Skeletal muscle tissue (tissue), 4 donors: ENCODE measurements around the gene GRIA3. TPM values are rescaled to one million over a fixed set of nuclear protein-coding genes. Genes with fewer than 3 reads are reported as not detected.
"Not testable (repeated sequence)": the region's sequence is repeated elsewhere in the genome, so short reads cannot be mapped to it uniquely, and the experiment has no call there.

Experiments used
- H3K27ac ChIP-seq: one replicate; pipeline ENCODE4 v1.7.0; 2013; ENCODE audit warnings: mild to moderate bottlenecking, low read depth, low read length, inconsistent platforms
- H3K27me3 ChIP-seq, 3 donors: one replicate each; pipeline ENCODE4 v1.7.0; 2013; ENCODE audit warnings: low read length in 3 of 3; ENCODE audit not compliant: control insufficient read depth in 3 of 3, insufficient read depth in 3 of 3
- H3K36me3 ChIP-seq, 3 donors: one replicate each; pipeline ENCODE4 v1.7.0; 2013; ENCODE audit warnings: low read length in 3 of 3; ENCODE audit not compliant: control insufficient read depth in 3 of 3, insufficient read depth in 3 of 3
- H3K4me1 ChIP-seq, 3 donors: one replicate each; pipeline ENCODE4 v1.7.0; 2013; ENCODE audit warnings: low read length in 3 of 3, mild to moderate bottlenecking in 3 of 3; ENCODE audit not compliant: control insufficient read depth in 3 of 3, insufficient read depth in 3 of 3
- H3K4me3 ChIP-seq, 3 donors: one replicate each; pipeline ENCODE4 v1.7.0; 2013; ENCODE audit warnings: low read length in 3 of 3
- H3K9ac ChIP-seq, 3 donors: one replicate each; pipeline ENCODE4 v1.7.0; 2013; ENCODE audit warnings: low read length in 3 of 3, mild to moderate bottlenecking in 3 of 3, moderate library complexity in 2 of 3, low read depth in 1 of 3
- H3K9me3 ChIP-seq, 3 donors: one replicate each; pipeline ENCODE4 v1.7.0; 2013; ENCODE audit warnings: low read length in 3 of 3; ENCODE audit not compliant: control insufficient read depth in 3 of 3
- total RNA-seq: library from RNA; depleted of rRNA; stranded (reverse); fragments of >200 nt; gene quantifications from one replicate; pipeline ENCODE4 v1.2.3, GENCODE V29; 2014
- donor health status: Osteomylitis.

Gene GRIA3
- total RNA-seq, 1 donor from 2014 or later: 5.2 TPM

GRCh38 chrX:123358457-123358856, 174.4 kb downstream of the GRIA3 start:
- no peak overlapping the region for H3K27ac ChIP-seq
- no peak overlapping the region for H3K4me3 ChIP-seq
- no peaks in the 10 kb centered on the region for H3K27me3 ChIP-seq
- no peaks in the 10 kb centered on the region for H3K4me1 ChIP-seq
- H3K9me3 ChIP-seq: no peaks in the 10 kb centered on the region
- no peak overlapping the region for H3K9ac ChIP-seq
- no peaks in the 10 kb centered on the region for H3K36me3 ChIP-seq

GRCh38 chrX:123361371-123361770, 177.3 kb downstream of the GRIA3 start:
- no peaks in the 10 kb centered on the region for H3K36me3 ChIP-seq
- no peak overlapping the region for H3K27ac ChIP-seq
- no peaks in the 10 kb centered on the region for H3K4me1 ChIP-seq
- no peaks in the 10 kb centered on the region for H3K27me3 ChIP-seq
- H3K4me3 ChIP-seq: no peak overlapping the region
- H3K9me3 ChIP-seq: no peaks in the 10 kb centered on the region
- no peak overlapping the region for H3K9ac ChIP-seq

GRCh38 chrX:123386196-123386595, 202.1 kb downstream of the GRIA3 start:
- H3K27ac ChIP-seq, H3K9me3 ChIP-seq, H3K36me3 ChIP-seq, H3K27me3 ChIP-seq, H3K4me3 ChIP-seq, H3K9ac ChIP-seq, H3K4me1 ChIP-seq: not testable (repeated sequence)

GRCh38 chrX:123392921-123393320, 208.8 kb downstream of the GRIA3 start:
- Histone ChIP-seq H3K4me1 (no peaks in the 10 kb centered on the region), H3K4me3 (no peak overlapping the region), H3K27ac (no peak overlapping the region), H3K27me3 (no peaks in the 10 kb centered on the region), H3K9me3 (no peaks in the 10 kb centered on the region), H3K9ac (no peak overlapping the region), H3K36me3 (no peaks in the 10 kb centered on the region)

- H3K4me3 ChIP-seq: no peak overlapping the region
- H3K36me3 ChIP-seq: no peaks in the 10 kb centered on the region
- no peaks in the 10 kb centered on the region for H3K4me1 ChIP-seq
- H3K27me3 ChIP-seq: no peaks in the 10 kb centered on the region
- no peak overlapping the region for H3K27ac ChIP-seq
- H3K9me3 ChIP-seq: no peaks in the 10 kb centered on the region
- no peak overlapping the region for H3K9ac ChIP-seq
Observed at GRCh38 chrX:123399709-123400108, 215.6 kb downstream of the GRIA3 start.

- H3K4me1 ChIP-seq: peaks cover 0 to 5% (median 0%) of the 10 kb centered on the region in 3 donors
- H3K9me3 ChIP-seq: no peaks in the 10 kb centered on the region
- no peaks in the 10 kb centered on the region for H3K27me3 ChIP-seq
- H3K9ac ChIP-seq: no peak overlapping the region
- H3K27ac ChIP-seq: no peak overlapping the region
- no peaks in the 10 kb centered on the region for H3K36me3 ChIP-seq
- no peak overlapping the region for H3K4me3 ChIP-seq
Observed at GRCh38 chrX:123405231-123405630, 221.2 kb downstream of the GRIA3 start.

GRCh38 chrX:123408821-123409737, 225.0 kb downstream of the GRIA3 start:
- Histone ChIP-seq H3K27ac (no peak overlapping the region), H3K36me3 (no peaks in the 10 kb centered on the region), H3K4me3 (no peak overlapping the region), H3K9me3 (no peaks in the 10 kb centered on the region), H3K9ac (no peak overlapping the region), H3K27me3 (no peaks in the 10 kb centered on the region), H3K4me1 (peaks cover 0 to 5% (median 0%) of the 10 kb centered on the region in 3 donors)

GRCh38 chrX:123422875-123423274, 238.8 kb downstream of the GRIA3 start:
- Histone ChIP-seq H3K36me3 (no peaks in the 10 kb centered on the region), H3K4me1 (no peaks in the 10 kb centered on the region), H3K9ac (no peak overlapping the region), H3K27ac (no peak overlapping the region), H3K9me3 (no peaks in the 10 kb centered on the region), H3K4me3 (no peak overlapping the region), H3K27me3 (no peaks in the 10 kb centered on the region)

GRCh38 chrX:123424546-123424945, 240.5 kb downstream of the GRIA3 start:
- Histone ChIP-seq H3K4me1 (no peaks in the 10 kb centered on the region), H3K9ac (no peak overlapping the region), H3K27ac (no peak overlapping the region), H3K4me3 (no peak overlapping the region), H3K9me3 (no peaks in the 10 kb centered on the region), H3K36me3 (no peaks in the 10 kb centered on the region), H3K27me3 (no peaks in the 10 kb centered on the region)

GRCh38 chrX:123425471-123425870, 241.4 kb downstream of the GRIA3 start:
- no peak overlapping the region for H3K9ac ChIP-seq
- H3K4me3 ChIP-seq: no peak overlapping the region
- no peak overlapping the region for H3K27ac ChIP-seq
- H3K27me3 ChIP-seq: no peaks in the 10 kb centered on the region
- H3K4me1 ChIP-seq: no peaks in the 10 kb centered on the region
- no peaks in the 10 kb centered on the region for H3K9me3 ChIP-seq
- H3K36me3 ChIP-seq: no peaks in the 10 kb centered on the region
